GM12875 (cell line): Measurements from ENCODE around the gene COPZ1.
"Not testable (repeated sequence)": the region's sequence is repeated elsewhere in the genome, so short reads cannot be mapped to it uniquely, and the experiment has no call there.

Experiments
- H3K4me3 ChIP-seq: one replicate; pipeline ENCODE4 v1.5.1; 2011; ENCODE audit warnings: low read depth, low read length, control low read depth
- TF ChIP-seq, protein P1 (sequence below): IDR thresholded peaks from 2 replicates; pipeline ENCODE4 v1.5.1; 2011; ENCODE audit warnings: low read depth, mild to moderate bottlenecking, control low read depth, inconsistent platforms, low read length, moderate library complexity, borderline replicate concordance; ENCODE audit not compliant: insufficient read depth

COPZ1 gene

DNA sequence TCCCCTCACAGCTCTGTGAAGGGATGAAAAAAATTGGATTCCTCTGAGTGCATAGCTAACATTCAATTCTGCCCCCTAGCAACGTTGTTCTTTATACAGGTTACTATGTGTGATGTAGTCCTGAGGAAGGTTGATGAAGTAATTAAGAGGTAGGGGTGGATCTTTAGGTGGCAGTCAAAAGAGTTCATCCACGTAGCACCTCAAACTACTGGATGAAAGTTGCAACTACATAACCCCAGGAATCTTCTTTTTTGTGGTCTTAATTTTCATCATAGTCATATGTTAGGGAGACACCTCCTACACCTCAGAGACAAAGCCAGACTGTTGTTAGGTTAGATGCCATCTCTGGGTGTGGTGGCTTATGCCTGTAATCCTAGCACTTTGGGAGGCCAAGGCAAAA lies 13.9 kb upstream of the COPZ1 start:
- TF ChIP-seq, protein P1, sequence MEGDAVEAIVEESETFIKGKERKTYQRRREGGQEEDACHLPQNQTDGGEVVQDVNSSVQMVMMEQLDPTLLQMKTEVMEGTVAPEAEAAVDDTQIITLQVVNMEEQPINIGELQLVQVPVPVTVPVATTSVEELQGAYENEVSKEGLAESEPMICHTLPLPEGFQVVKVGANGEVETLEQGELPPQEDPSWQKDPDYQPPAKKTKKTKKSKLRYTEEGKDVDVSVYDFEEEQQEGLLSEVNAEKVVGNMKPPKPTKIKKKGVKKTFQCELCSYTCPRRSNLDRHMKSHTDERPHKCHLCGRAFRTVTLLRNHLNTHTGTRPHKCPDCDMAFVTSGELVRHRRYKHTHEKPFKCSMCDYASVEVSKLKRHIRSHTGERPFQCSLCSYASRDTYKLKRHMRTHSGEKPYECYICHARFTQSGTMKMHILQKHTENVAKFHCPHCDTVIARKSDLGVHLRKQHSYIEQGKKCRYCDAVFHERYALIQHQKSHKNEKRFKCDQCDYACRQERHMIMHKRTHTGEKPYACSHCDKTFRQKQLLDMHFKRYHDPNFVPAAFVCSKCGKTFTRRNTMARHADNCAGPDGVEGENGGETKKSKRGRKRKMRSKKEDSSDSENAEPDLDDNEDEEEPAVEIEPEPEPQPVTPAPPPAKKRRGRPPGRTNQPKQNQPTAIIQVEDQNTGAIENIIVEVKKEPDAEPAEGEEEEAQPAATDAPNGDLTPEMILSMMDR = no peak
- H3K4me3 ChIP-seq = no peak overlapping the region

DNA sequence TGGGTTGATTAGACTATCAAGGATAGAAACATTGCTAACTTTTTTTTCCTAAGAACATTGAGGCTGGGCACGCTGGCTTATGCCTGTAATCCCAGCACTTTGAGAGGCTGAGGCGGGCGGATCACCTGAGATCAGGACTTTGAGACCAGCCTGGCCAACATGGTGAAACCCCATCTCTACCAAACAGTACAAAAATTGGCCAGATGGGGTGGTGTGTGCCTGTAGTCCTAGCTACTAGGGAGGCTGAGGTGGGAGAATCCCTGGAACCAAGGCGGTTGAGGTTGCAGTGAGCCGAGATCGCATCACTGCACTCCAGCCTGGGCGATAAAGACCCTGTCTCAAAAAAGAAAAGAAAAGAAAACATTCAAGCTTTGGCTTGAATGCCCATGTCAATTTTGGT lies 12.6 kb upstream of the COPZ1 start:
- not testable (repeated sequence) for H3K4me3 ChIP-seq

DNA sequence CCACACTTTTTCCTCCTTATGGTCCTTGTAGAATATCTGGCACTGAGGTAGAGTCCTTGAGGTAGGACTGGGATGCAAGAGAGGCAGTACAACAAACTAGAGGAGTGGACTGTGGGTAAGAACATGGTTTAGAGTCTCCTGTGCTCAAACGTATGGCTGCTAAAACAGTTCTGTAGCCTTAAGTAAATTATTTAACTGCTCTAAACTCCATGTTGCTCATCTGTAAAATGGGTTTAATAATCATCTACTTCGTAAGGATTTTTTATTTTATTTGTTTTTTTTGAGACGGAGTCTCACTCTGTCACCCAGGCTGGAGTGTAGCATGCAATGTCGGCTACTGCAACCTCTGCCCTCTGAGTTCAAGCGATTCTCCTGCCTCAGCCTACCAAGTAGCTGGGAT lies 3.6 kb upstream of the COPZ1 start:
- TF ChIP-seq, protein P1 = no peak
- H3K4me3 ChIP-seq = no peak overlapping the region

DNA sequence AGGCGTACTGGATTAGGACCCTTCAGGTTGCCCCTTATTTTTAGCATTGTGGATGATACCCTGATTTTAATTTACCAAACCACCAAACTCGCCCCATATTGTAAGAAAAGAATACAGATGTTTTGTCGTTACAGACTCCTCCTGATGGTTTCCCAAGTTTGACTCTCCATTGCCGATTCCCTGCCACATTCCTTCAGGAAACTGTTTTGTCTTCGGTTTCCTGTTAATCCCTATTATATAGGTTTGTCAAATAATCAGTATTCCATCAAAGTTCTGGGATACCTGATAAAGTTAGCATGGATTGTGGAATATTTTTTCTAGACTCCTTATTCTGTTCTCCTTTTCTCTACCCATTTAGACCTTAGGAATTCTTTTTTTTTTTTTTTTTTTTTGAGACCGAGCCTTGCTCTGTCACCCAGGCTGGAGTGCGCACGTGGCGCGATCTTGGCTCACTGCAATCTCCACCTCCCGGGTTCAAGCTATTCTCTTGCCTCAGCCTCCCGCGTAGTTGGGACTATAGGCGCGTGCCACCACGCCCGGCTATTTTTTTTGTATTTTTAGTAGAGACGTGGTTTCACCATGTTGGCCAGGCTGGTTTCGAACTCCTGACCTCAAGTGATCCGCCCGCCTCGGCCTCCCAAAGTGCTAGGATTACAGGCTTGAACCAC lies 645 bp downstream of the COPZ1 start:
- peak overlapping the region; percentile 79 for H3K4me3 ChIP-seq

DNA sequence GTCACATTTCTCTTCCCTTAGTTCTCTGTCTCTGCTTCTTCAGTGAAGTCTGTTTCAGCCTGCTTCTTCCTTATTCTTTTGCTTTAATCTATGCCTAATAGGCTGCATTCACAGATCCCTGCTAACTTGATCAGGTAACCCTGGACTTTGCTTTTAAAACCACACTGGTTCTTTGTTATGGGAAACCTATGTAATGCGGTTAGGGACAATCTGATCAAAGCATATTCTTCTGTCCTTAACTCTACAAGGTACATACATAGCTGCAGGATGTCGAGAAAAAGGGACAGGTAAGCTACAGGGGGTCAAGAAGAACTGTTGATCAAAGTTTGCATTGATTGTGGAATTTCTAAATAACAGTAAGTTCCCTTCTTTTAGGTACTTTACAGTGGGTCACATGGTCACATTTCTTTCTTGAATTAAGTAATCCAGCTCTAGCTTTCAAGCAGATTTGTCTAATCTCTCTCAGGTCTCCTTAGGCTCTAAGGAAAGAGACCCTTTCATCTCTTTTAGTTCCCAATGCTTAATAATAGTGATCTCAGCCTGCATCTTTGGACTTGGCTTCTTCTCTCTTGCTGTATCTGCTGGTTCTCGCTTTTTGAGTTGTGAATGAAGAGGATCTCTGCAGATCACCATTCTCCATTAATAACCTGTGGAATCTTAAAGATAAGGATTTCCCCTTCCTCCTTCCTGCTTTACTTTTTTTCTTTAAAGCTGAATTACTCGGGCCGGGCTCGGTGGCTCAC lies 3.8 kb downstream of the COPZ1 start:
- H3K4me3 ChIP-seq = no peak overlapping the region
- TF ChIP-seq, protein P1 = no peak

DNA sequence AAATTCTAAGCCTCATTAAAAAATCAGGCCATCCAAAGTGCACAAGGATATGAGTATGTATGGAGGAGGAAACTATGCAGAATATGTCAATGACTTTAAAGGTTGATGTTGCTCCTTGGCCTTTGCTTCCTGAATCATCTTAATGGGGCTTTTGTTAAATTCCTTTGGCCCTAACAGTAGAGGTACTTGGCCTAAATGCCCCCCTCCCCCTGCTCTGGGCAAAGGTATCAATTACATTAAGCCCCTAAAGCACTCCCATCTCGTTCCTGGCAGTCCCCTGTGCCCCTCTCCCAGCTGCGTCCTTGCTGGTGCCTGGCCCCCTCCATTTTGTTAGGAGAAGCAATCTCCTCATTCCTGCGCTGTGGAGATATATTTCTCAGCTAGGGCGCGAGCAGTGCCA lies 4.8 kb downstream of the COPZ1 start:
- TF ChIP-seq, protein P1 = no peak
- H3K4me3 ChIP-seq = no peak overlapping the region

DNA sequence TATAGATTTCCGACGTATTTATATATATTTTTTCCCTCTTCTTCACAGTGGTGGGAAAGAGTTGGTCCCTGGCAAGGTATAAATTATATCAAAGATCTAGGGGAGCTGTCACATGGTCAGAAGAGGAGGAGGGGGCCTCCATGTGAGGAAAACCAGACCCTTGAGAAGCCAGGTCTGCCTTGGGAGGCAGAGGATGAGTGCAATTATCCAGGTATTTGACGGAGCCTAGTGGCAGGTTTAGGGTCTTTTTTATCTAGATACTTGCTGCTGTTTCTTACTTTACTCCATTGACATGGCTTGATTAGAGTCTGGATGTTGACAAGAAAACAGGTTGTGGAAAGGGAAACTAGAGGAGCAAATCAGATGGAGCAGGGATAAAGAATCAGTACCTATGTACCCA lies 5.5 kb downstream of the COPZ1 start:
- TF ChIP-seq, protein P1 = no peak
- H3K4me3 ChIP-seq = no peak overlapping the region

DNA sequence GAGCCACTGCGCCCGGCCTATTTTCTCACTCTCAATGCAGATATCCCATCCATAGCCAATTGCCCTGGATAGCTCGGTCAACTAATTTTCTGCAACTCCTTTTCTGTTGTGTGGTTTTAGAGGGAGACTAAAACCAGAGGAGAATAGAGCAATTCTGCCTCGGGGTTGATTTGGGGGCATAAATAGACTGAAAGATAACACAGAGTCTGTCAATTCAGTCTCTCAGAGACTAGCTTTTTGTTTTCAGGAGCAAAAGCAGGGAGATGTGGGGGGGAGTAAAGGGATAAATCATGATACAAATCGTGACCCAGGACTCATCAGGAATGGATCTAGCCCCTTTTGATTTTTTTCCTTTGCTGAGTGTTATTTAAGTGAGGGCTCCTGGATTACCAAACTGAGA lies 6.5 kb downstream of the COPZ1 start:
- TF ChIP-seq, protein P1 = no peak
- H3K4me3 ChIP-seq = no peak overlapping the region
